GM12892 (cell line): Measurements from ENCODE around the gene DNAJC22.

Experiments used
- POLR2A ChIP-seq: IDR thresholded peaks from 2 replicates; pipeline ENCODE4 v1.6.1; 2011; ENCODE audit warnings: low read depth, low read length, control low read depth
- POLR2AphosphoS5 ChIP-seq: IDR thresholded peaks from 2 replicates; pipeline ENCODE4 v1.6.1; 2011; ENCODE audit warnings: low read depth, low read length, control low read depth
- TAF1 ChIP-seq: IDR thresholded peaks from 2 replicates; pipeline ENCODE4 v1.6.1; 2011; ENCODE audit warnings: low read depth, mild to moderate bottlenecking, control low read depth, low read length, borderline replicate concordance

DNA sequence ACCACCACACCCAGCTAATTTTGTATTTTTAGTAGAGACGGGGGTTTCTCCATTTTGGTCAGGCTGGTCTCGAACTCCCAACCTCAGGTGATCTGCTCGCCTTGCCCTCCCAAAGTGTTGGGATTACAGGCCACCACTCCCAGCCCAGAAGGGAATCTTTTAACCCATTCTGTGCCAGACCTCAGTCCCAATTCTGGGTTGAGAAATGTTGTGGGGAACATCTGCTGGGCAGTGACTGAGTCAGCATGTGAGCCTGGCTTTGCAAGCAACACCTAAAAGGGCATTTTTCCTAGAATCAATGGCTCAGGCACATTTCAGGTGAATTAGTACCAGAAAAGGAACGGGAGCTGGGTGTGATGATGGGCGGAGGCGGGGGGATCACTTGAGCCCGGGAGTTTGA lies 13.0 kb downstream of the DNAJC22 start:
- TF ChIP-seq POLR2A (no peak), TAF1 (no peak), POLR2AphosphoS5 (no peak)
